Measurements from ENCODE around the gene ANKRD44.

ANKRD44 gene

GRCh38 chr2:197208841-197209240, 101.7 kb downstream of the ANKRD44 start:
- no peak for TF ChIP-seq MYC (IDR thresholded peaks at IDR 0.05; ENCODE audit: low read depth, low read length)
- no peak for TF ChIP-seq POLR2A (IDR thresholded peaks at IDR 0.05; ENCODE audit: extremely low read depth, insufficient read length)
- TF ChIP-seq MAX (IDR thresholded peaks at IDR 0.05; ENCODE audit: low read depth, low read length) = no peak
- no peak for TF ChIP-seq CTCF (IDR thresholded peaks at IDR 0.05; ENCODE audit: low read depth, low read length)
- H3K4me3 ChIP-seq (ENCODE audit: low read depth, low read length) = no peak overlapping the region
- no peak for DNase-seq (ENCODE audit: low read depth)

- TF ChIP-seq MYC (IDR thresholded peaks at IDR 0.05; ENCODE audit: low read depth, low read length) (no peak), CTCF (IDR thresholded peaks at IDR 0.05; ENCODE audit: low read depth, low read length) (no peak), POLR2A (IDR thresholded peaks at IDR 0.05; ENCODE audit: extremely low read depth, insufficient read length) (no peak), MAX (IDR thresholded peaks at IDR 0.05; ENCODE audit: low read depth, low read length) (no peak)
- no peak for DNase-seq (ENCODE audit: low read depth)
- no peak overlapping the region for H3K4me3 ChIP-seq (ENCODE audit: low read depth, low read length)
These were observed 102.6 kb downstream of the ANKRD44 start for GRCh38 chr2:197208024-197208423.

- TF ChIP-seq POLR2A (IDR thresholded peaks at IDR 0.05; ENCODE audit: extremely low read depth, insufficient read length) (no peak), MAX (IDR thresholded peaks at IDR 0.05; ENCODE audit: low read depth, low read length) (no peak), MYC (IDR thresholded peaks at IDR 0.05; ENCODE audit: low read depth, low read length) (no peak), CTCF (IDR thresholded peaks at IDR 0.05; ENCODE audit: low read depth, low read length) (no peak)
- DNase-seq (ENCODE audit: low read depth) = no peak
- H3K4me3 ChIP-seq (ENCODE audit: low read depth, low read length) = no peak overlapping the region
These were observed 103.0 kb downstream of the ANKRD44 start for GRCh38 chr2:197207598-197207997.

GRCh38 chr2:197207106-197207505, 103.5 kb downstream of the ANKRD44 start:
- no peak for TF ChIP-seq MYC (IDR thresholded peaks at IDR 0.05; ENCODE audit: low read depth, low read length)
- no peak for TF ChIP-seq MAX (IDR thresholded peaks at IDR 0.05; ENCODE audit: low read depth, low read length)
- TF ChIP-seq POLR2A (IDR thresholded peaks at IDR 0.05; ENCODE audit: extremely low read depth, insufficient read length) = no peak
- no peak for TF ChIP-seq CTCF (IDR thresholded peaks at IDR 0.05; ENCODE audit: low read depth, low read length)
- DNase-seq (ENCODE audit: low read depth) = no peak
- H3K4me3 ChIP-seq (ENCODE audit: low read depth, low read length) = no peak overlapping the region

GRCh38 chr2:197205585-197206215, 104.9 kb downstream of the ANKRD44 start:
- DNase-seq (ENCODE audit: low read depth) = no peak
- TF ChIP-seq MYC (IDR thresholded peaks at IDR 0.05; ENCODE audit: low read depth, low read length) (no peak), CTCF (IDR thresholded peaks at IDR 0.05; ENCODE audit: low read depth, low read length) (no peak), POLR2A (IDR thresholded peaks at IDR 0.05; ENCODE audit: extremely low read depth, insufficient read length) (no peak), MAX (IDR thresholded peaks at IDR 0.05; ENCODE audit: low read depth, low read length) (no peak)
- H3K4me3 ChIP-seq (ENCODE audit: low read depth, low read length) = no peak overlapping the region

All from NB4 (cell line).